ENCODE data around the gene AAK1. TPM values are rescaled to one million over a fixed set of nuclear protein-coding genes. Genes with fewer than 3 reads are reported as not detected.

AAK1 gene
- total and polyA plus RNA-seq, 7 donors: 5.4 to 35.7 (median 20.7) TPM

DNA sequence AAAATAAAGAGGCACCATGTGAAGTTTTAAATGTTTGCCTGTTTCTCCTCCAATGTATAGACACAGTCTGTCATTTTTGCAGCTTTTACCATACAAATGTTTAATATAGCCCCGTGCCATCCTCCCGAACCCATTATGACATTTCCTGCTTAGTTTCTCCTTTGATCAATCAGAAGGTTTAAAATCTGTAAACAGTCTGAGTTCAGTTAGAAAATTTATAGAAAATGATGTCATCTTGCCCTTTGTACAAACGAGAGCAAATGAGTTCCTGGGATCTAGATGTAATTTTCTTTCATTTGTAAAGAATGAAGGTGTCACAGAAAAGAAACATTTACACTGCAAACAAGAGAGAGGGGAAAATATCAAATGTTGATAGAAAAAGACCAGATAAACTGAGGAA is 143.6 kb downstream of the AAK1 start:
- Histone ChIP-seq H3K4me3 (no peak overlapping the region), H3K9me3 (no peaks in the 10 kb centered on the region), H3K36me3 (peaks cover 0 to 39% (median 15%) of the 10 kb centered on the region in 4 donors), H3K4me1 (peaks cover 0 to 6% (median 0%) of the 10 kb centered on the region in 4 donors), H3K27me3 (no peaks in the 10 kb centered on the region), H3K27ac (no peak overlapping the region)
- TF ChIP-seq EP300 (IDR thresholded peaks at IDR 0.05) (no peak), POLR2A (IDR thresholded peaks at IDR 0.05) (no peak), POLR2AphosphoS5 (IDR thresholded peaks at IDR 0.05) (no peak)
- TF ChIP-seq, protein P1, sequence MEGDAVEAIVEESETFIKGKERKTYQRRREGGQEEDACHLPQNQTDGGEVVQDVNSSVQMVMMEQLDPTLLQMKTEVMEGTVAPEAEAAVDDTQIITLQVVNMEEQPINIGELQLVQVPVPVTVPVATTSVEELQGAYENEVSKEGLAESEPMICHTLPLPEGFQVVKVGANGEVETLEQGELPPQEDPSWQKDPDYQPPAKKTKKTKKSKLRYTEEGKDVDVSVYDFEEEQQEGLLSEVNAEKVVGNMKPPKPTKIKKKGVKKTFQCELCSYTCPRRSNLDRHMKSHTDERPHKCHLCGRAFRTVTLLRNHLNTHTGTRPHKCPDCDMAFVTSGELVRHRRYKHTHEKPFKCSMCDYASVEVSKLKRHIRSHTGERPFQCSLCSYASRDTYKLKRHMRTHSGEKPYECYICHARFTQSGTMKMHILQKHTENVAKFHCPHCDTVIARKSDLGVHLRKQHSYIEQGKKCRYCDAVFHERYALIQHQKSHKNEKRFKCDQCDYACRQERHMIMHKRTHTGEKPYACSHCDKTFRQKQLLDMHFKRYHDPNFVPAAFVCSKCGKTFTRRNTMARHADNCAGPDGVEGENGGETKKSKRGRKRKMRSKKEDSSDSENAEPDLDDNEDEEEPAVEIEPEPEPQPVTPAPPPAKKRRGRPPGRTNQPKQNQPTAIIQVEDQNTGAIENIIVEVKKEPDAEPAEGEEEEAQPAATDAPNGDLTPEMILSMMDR (IDR thresholded peaks at IDR 0.05): no peak
- DNase-seq: no peak
- intact Hi-C loops (cut with DNase I): no loop called here
- WGBS, 2 donors: 12 to 28% methylated on average over 3 of the region's 3 CpGs

DNA sequence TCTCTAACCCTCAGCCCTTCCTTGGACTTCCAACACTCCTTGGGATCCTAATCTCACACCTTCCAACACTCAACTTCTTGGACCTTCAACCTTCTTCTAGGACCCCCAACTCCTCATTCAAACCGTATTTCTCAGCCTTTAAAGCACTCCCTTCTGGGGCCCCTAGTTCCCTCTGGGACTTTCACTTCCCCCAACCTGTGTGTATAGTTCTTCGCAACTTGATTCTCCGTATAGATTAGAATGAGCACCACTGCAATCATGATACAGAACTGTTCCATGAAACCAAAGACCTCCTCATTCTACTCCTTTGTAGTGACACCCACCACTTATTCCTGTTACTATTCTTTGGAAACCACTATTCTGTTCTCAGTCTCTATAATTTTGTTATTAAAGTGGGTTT is 144.3 kb downstream of the AAK1 start:
- peaks cover 0 to 32% (median 12%) of the 10 kb centered on the region in 4 donors for H3K36me3 ChIP-seq
- intact Hi-C loops (cut with DNase I): no loop called here
- no peak for DNase-seq
- peaks cover 0 to 6% (median 0%) of the 10 kb centered on the region in 4 donors for H3K4me1 ChIP-seq
- TF ChIP-seq EP300 (IDR thresholded peaks at IDR 0.05): no peak
- TF ChIP-seq POLR2A (IDR thresholded peaks at IDR 0.05): no peak
- TF ChIP-seq, protein P1 (IDR thresholded peaks at IDR 0.05): no peak
- no peak for TF ChIP-seq POLR2AphosphoS5 (IDR thresholded peaks at IDR 0.05)
- WGBS, 2 donors: 48 to 67% methylated on average over 3 of the region's 3 CpGs
- no peaks in the 10 kb centered on the region for H3K9me3 ChIP-seq
- H3K27ac ChIP-seq: no peak overlapping the region
- H3K27me3 ChIP-seq: no peaks in the 10 kb centered on the region
- no peak overlapping the region for H3K4me3 ChIP-seq

DNA sequence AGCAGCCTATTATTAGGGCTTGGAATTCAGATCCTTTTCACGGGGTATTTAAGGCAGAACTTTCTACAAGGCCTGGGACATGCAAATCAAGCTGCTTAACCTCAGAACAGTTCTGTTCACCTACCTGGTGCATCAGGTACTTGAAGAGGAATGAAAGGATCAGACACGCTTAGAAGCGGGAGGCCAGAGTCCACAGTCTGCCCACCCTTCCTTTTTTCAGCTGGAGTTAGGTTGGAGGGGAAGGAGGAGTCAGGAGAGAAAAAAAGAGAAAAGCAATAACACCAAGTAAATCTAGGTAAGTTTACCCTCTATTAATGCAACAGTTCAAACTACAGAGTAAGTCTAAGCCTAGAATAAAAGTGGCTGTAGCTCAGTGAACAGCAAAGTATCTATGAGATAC is 147.7 kb downstream of the AAK1 start:
- 48 to 83% methylated on average over 3 of the region's 3 CpGs for whole genome bisulfite sequencing, 2 donors
- Histone ChIP-seq H3K36me3 (peaks cover 0 to 11% (median 5%) of the 10 kb centered on the region in 4 donors), H3K4me1 (peaks cover 0 to 6% (median 0%) of the 10 kb centered on the region in 4 donors), H3K9me3 (no peaks in the 10 kb centered on the region), H3K4me3 (no peak overlapping the region), H3K27me3 (no peaks in the 10 kb centered on the region), H3K27ac (no peak overlapping the region)
- intact Hi-C loops (cut with DNase I): no loop called here
- TF ChIP-seq, protein P1 (IDR thresholded peaks at IDR 0.05): no peak
- no peak for TF ChIP-seq EP300 (IDR thresholded peaks at IDR 0.05)
- no peak for TF ChIP-seq POLR2A (IDR thresholded peaks at IDR 0.05)
- TF ChIP-seq POLR2AphosphoS5 (IDR thresholded peaks at IDR 0.05): no peak
- DNase-seq: no peak

DNA sequence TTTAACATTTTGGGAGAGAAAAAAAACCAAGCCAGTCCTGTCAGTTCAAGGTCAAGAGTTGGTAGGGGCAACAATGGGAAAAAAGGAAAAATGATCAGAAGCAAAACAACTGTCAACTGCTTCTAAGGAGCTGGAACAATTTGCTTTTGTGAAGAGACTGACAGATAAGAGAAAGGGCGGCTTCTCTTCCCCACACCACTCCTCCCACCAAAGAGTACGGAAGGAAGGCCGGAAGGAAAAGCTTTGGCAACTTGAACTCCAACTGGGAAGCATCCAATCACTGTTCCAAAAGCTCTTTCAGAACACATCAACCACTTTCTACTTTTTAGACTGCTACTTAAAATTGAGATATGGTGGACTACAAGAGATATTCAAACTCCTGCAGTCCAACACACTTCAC is 148.5 kb downstream of the AAK1 start:
- no peak overlapping the region for H3K4me3 ChIP-seq
- WGBS, 2 donors: 90 to 95% methylated on average over 3 of the region's 3 CpGs
- H3K9me3 ChIP-seq: no peaks in the 10 kb centered on the region
- no peak overlapping the region for H3K27ac ChIP-seq
- H3K27me3 ChIP-seq: no peaks in the 10 kb centered on the region
- TF ChIP-seq POLR2A (IDR thresholded peaks at IDR 0.05): no peak
- no peak for TF ChIP-seq EP300 (IDR thresholded peaks at IDR 0.05)
- TF ChIP-seq, protein P1 (IDR thresholded peaks at IDR 0.05): no peak
- no peak for TF ChIP-seq POLR2AphosphoS5 (IDR thresholded peaks at IDR 0.05)
- H3K36me3 ChIP-seq: peaks cover 0 to 11% (median 5%) of the 10 kb centered on the region in 4 donors
- H3K4me1 ChIP-seq: peaks cover 0 to 6% (median 3%) of the 10 kb centered on the region in 4 donors
- intact Hi-C loops (cut with DNase I): no loop called here
- no peak for DNase-seq

DNA sequence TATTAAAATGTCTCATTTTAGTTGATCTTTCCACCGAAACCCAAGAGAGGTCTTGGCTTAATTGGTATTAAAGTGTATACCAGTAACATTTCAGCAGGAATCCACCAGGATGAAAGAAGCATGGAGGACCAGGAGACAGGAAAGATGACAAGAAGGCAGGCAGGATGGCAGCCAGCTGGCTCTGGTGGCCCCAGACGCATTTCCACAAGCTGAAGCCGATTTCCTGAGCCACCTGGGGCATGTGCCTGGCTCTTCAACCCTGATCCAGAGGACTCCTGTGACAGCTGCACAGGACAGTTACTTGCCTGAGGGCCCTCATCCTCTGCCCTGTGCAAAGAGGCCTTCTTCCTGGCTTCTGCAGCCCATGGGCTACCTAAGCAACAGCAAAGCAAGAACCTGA is 149.4 kb downstream of the AAK1 start:
- Histone ChIP-seq H3K9me3 (no peaks in the 10 kb centered on the region), H3K27ac (no peak overlapping the region), H3K36me3 (peaks cover 0 to 11% (median 4%) of the 10 kb centered on the region in 4 donors), H3K4me3 (no peak overlapping the region), H3K27me3 (no peaks in the 10 kb centered on the region), H3K4me1 (peaks cover 0 to 12% (median 7%) of the 10 kb centered on the region in 4 donors)
- TF ChIP-seq EP300 (IDR thresholded peaks at IDR 0.05) (no peak), POLR2AphosphoS5 (IDR thresholded peaks at IDR 0.05) (no peak), POLR2A (IDR thresholded peaks at IDR 0.05) (no peak)
- TF ChIP-seq, protein P1 (IDR thresholded peaks at IDR 0.05): no peak
- 83 to 89% methylated on average over 3 of the region's 3 CpGs for WGBS, 2 donors
- no peak for DNase-seq
- intact Hi-C loops (cut with DNase I): no loop called here
